HEK293 (cell line): ENCODE data around the gene NEK2.

Experiments used
- FEZF1 ChIP-seq: fragments of 450-650 bp; formaldehyde crosslinking; IDR thresholded peaks from 2 replicates; pipeline ENCODE4 v1.5.1; 2016; ENCODE audit warnings: missing biosample characterization, missing genetic modification characterization
- REPIN1 ChIP-seq: fragments of 450-650 bp; formaldehyde crosslinking; IDR thresholded peaks from 2 replicates; pipeline ENCODE4 v1.5.1; 2017; ENCODE audit warnings: missing biosample characterization, missing genetic modification characterization, low read depth
- REST ChIP-seq: fragments of 450-650 bp; formaldehyde crosslinking; IDR thresholded peaks from 2 replicates; pipeline ENCODE4 v1.5.1; 2016; ENCODE audit warnings: missing biosample characterization, missing genetic modification characterization
- ZBTB11 ChIP-seq: fragments of 450-650 bp; formaldehyde crosslinking; conservative IDR thresholded peaks from 2 replicates; pipeline ENCODE4 v1.5.1; 2016; ENCODE audit warnings: low read depth, missing biosample characterization, missing genetic modification characterization
- ZBTB49 ChIP-seq: fragments of 450-650 bp; formaldehyde crosslinking; IDR thresholded peaks from 2 replicates; pipeline ENCODE4 v1.5.1; 2016; ENCODE audit warnings: missing biosample characterization, missing genetic modification characterization, low read depth
- ZBTB8A ChIP-seq: fragments of 450-650 bp; formaldehyde crosslinking; IDR thresholded peaks from 2 replicates; pipeline ENCODE4 v1.5.1; 2016; ENCODE audit warnings: missing biosample characterization, missing genetic modification characterization
- ZNF138 ChIP-seq: fragments of 450-650 bp; formaldehyde crosslinking; IDR thresholded peaks from 2 replicates; pipeline ENCODE4 v1.5.1; 2016; ENCODE audit warnings: missing biosample characterization, missing genetic modification characterization, borderline replicate concordance
- ZNF223 ChIP-seq: fragments of 450-650 bp; formaldehyde crosslinking; IDR thresholded peaks from 2 replicates; pipeline ENCODE4 v1.5.1; 2016; ENCODE audit warnings: missing biosample characterization, missing genetic modification characterization
- ZNF404 ChIP-seq: fragments of 450-650 bp; formaldehyde crosslinking; IDR thresholded peaks from 2 replicates; pipeline ENCODE4 v1.5.1; 2017; ENCODE audit warnings: missing biosample characterization, missing genetic modification characterization
- ZNF585B ChIP-seq: fragments of 450-650 bp; formaldehyde crosslinking; IDR thresholded peaks from 2 replicates; pipeline ENCODE4 v1.5.1; 2016; ENCODE audit warnings: missing biosample characterization, missing genetic modification characterization
- ZNF654 ChIP-seq: fragments of 450-650 bp; formaldehyde crosslinking; IDR thresholded peaks from 2 replicates; pipeline ENCODE4 v1.5.1; 2016; ENCODE audit warnings: low read depth, missing biosample characterization, missing genetic modification characterization
- ZNF791 ChIP-seq: fragments of 450-650 bp; formaldehyde crosslinking; IDR thresholded peaks from 2 replicates; pipeline ENCODE4 v1.5.1; 2016; ENCODE audit warnings: missing biosample characterization, missing genetic modification characterization
- TF ChIP-seq, protein P1 (sequence below): fragments of 450-650 bp; formaldehyde crosslinking; IDR thresholded peaks from 2 replicates; pipeline ENCODE4 v1.5.1; 2016; ENCODE audit warnings: missing biosample characterization, missing genetic modification characterization
- TF ChIP-seq, protein P2 (sequence below): fragments of 450-650 bp; formaldehyde crosslinking; conservative IDR thresholded peaks from 2 replicates; pipeline ENCODE4 v1.5.1; 2016; ENCODE audit warnings: low read depth, missing biosample characterization, missing genetic modification characterization
- TF ChIP-seq, protein P3 (sequence below): fragments of 450-650 bp; formaldehyde crosslinking; IDR thresholded peaks from 2 replicates; pipeline ENCODE4 v1.5.1; 2017; ENCODE audit warnings: missing biosample characterization, mild to moderate bottlenecking, missing genetic modification characterization, moderate library complexity
- TF ChIP-seq, protein P4 (sequence below): fragments of 450-650 bp; formaldehyde crosslinking; IDR thresholded peaks from 2 replicates; pipeline ENCODE4 v1.5.1; 2016; ENCODE audit warnings: missing biosample characterization, missing genetic modification characterization

The NEK2 gene

GRCh38 chr1:211630236-211631081 lies 45.0 kb downstream of the NEK2 start (continued):
- TF ChIP-seq, protein P1, sequence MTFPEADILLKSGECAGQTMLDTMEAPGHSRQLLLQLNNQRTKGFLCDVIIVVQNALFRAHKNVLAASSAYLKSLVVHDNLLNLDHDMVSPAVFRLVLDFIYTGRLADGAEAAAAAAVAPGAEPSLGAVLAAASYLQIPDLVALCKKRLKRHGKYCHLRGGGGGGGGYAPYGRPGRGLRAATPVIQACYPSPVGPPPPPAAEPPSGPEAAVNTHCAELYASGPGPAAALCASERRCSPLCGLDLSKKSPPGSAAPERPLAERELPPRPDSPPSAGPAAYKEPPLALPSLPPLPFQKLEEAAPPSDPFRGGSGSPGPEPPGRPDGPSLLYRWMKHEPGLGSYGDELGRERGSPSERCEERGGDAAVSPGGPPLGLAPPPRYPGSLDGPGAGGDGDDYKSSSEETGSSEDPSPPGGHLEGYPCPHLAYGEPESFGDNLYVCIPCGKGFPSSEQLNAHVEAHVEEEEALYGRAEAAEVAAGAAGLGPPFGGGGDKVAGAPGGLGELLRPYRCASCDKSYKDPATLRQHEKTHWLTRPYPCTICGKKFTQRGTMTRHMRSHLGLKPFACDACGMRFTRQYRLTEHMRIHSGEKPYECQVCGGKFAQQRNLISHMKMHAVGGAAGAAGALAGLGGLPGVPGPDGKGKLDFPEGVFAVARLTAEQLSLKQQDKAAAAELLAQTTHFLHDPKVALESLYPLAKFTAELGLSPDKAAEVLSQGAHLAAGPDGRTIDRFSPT (tag by site-specific recombination), result no peak
- TF ChIP-seq ZNF223 (tag by site-specific recombination), result no peak
- TF ChIP-seq REPIN1 (tag by site-specific recombination), result no peak
- TF ChIP-seq ZNF138 (tag by site-specific recombination), result no peak
- TF ChIP-seq ZBTB11 (tag by site-specific recombination), result peak; percentile 30
- TF ChIP-seq ZNF404 (tag by site-specific recombination), result no peak
- no peak; the same call in 1 of the 2 replicates for TF ChIP-seq ZNF654 (tag by site-specific recombination)
- no peak for TF ChIP-seq ZNF585B (tag by site-specific recombination)
- peak; percentile 75 for TF ChIP-seq ZBTB8A (tag by site-specific recombination)
- TF ChIP-seq, protein P2, sequence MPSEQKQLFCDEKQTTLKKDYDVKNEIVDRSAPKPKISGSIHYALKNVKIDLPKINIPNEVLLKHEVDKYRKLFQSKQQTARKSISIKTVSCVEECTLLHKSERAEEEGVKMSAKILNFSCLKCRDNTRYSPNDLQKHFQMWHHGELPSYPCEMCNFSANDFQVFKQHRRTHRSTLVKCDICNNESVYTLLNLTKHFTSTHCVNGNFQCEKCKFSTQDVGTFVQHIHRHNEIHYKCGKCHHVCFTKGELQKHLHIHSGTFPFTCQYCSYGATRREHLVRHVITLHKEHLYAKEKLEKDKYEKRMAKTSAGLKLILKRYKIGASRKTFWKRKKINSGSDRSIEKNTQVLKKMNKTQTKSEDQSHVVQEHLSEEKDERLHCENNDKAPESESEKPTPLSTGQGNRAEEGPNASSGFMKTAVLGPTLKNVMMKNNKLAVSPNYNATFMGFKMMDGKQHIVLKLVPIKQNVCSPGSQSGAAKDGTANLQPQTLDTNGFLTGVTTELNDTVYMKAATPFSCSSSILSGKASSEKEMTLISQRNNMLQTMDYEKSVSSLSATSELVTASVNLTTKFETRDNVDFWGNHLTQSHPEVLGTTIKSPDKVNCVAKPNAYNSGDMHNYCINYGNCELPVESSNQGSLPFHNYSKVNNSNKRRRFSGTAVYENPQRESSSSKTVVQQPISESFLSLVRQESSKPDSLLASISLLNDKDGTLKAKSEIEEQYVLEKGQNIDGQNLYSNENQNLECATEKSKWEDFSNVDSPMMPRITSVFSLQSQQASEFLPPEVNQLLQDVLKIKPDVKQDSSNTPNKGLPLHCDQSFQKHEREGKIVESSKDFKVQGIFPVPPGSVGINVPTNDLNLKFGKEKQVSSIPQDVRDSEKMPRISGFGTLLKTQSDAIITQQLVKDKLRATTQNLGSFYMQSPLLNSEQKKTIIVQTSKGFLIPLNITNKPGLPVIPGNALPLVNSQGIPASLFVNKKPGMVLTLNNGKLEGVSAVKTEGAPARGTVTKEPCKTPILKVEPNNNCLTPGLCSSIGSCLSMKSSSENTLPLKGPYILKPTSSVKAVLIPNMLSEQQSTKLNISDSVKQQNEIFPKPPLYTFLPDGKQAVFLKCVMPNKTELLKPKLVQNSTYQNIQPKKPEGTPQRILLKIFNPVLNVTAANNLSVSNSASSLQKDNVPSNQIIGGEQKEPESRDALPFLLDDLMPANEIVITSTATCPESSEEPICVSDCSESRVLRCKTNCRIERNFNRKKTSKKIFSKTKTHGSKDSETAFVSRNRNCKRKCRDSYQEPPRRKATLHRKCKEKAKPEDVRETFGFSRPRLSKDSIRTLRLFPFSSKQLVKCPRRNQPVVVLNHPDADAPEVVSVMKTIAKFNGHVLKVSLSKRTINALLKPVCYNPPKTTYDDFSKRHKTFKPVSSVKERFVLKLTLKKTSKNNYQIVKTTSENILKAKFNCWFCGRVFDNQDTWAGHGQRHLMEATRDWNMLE (tag by site-specific recombination), result no peak
- no peak for TF ChIP-seq ZBTB49 (tag by site-specific recombination)
- TF ChIP-seq, protein P3, sequence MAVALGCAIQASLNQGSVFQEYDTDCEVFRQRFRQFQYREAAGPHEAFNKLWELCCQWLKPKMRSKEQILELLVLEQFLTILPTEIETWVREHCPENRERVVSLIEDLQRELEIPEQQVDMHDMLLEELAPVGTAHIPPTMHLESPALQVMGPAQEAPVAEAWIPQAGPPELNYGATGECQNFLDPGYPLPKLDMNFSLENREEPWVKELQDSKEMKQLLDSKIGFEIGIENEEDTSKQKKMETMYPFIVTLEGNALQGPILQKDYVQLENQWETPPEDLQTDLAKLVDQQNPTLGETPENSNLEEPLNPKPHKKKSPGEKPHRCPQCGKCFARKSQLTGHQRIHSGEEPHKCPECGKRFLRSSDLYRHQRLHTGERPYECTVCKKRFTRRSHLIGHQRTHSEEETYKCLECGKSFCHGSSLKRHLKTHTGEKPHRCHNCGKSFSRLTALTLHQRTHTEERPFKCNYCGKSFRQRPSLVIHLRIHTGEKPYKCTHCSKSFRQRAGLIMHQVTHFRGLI (tag by site-specific recombination), result 0 out of 2 replicates have a peak, but pooled peaks have one; percentile 12
- TF ChIP-seq ZNF791 (tag by site-specific recombination), result no peak
- no peak for TF ChIP-seq REST
- TF ChIP-seq FEZF1, result peak; percentile 32; the same call in 1 of the 2 replicates
- TF ChIP-seq, protein P4, sequence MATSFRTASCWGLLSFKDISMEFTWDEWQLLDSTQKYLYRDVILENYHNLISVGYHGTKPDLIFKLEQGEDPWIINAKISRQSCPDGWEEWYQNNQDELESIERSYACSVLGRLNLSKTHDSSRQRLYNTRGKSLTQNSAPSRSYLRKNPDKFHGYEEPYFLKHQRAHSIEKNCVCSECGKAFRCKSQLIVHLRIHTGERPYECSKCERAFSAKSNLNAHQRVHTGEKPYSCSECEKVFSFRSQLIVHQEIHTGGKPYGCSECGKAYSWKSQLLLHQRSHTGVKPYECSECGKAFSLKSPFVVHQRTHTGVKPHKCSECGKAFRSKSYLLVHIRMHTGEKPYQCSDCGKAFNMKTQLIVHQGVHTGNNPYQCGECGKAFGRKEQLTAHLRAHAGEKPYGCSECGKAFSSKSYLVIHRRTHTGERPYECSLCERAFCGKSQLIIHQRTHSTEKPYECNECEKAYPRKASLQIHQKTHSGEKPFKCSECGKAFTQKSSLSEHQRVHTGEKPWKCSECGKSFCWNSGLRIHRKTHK (tag by site-specific recombination), result no peak
